Sigmoid colon (tissue), 7 donors: ENCODE measurements around the gene SOCS4. TPM values are rescaled to one million over a fixed set of nuclear protein-coding genes. Genes with fewer than 3 reads are reported as not detected.
A peak's percentile ranks its signal among the peaks of the same experiment; 100 is the strongest.
"Not testable (repeated sequence)": the region's sequence is repeated elsewhere in the genome, so short reads cannot be mapped to it uniquely, and the experiment has no call there.

Source experiments
- DNase-seq: peaks from one replicate; pipeline ENCODE4 v3.0.0-alpha.2; 2019
- H3K27ac ChIP-seq, 4 donors: fragments of 200-600 bp; sonication (generic); one replicate each; pipeline ENCODE4 v1.5.1; 2016 to 2019; ENCODE audit warnings: mild to moderate bottlenecking in 1 of 4
- H3K27me3 ChIP-seq, 3 donors: fragments of 200-600 bp; sonication (generic); one replicate each; pipeline ENCODE4 v1.5.1; 2019; ENCODE audit warnings: mild to moderate bottlenecking in 1 of 3
- H3K36me3 ChIP-seq, 4 donors: fragments of 200-600 bp; sonication (generic); one replicate each; pipeline ENCODE4 v1.5.1; 2016 to 2019
- H3K4me1 ChIP-seq, 4 donors: fragments of 200-600 bp; sonication (generic); one replicate each; pipeline ENCODE4 v1.5.1; 2017 to 2019
- H3K4me3 ChIP-seq, 4 donors: fragments of 200-600 bp; sonication (generic); one replicate each; pipeline ENCODE4 v1.5.1; 2017 to 2019; ENCODE audit warnings: mild to moderate bottlenecking in 2 of 4, moderate library complexity in 1 of 4
- H3K9me3 ChIP-seq, 4 donors: fragments of 200-600 bp in 3 of 4; sonication (generic) in 3 of 4; one replicate each; pipeline versions ENCODE4 v1.5.1 to v1.6.1; 2013 to 2019
- CTCF ChIP-seq, 4 experiments: fragments of 450-650 bp in 3 of 4; fragments of 200-600 bp in 1 of 4; IDR thresholded peaks; one replicate each; pipeline ENCODE4 v1.5.1; 2016 to 2019; ENCODE audit warnings: antibody characterized with exemption in 4 of 4, mild to moderate bottlenecking in 3 of 4, moderate library complexity in 2 of 4
- EP300 ChIP-seq, 4 donors: sonication (generic); formaldehyde crosslinking; IDR thresholded peaks; one replicate each; pipeline ENCODE4 v1.6.1; 2017; ENCODE audit warnings: antibody characterized with exemption in 4 of 4
- POLR2A ChIP-seq, 2 donors: fragments of 450-650 bp; IDR thresholded peaks; one replicate each; pipeline ENCODE4 v1.6.1; 2016; ENCODE audit warnings: antibody characterized with exemption in 2 of 2, mild to moderate bottlenecking in 2 of 2, moderate library complexity in 2 of 2
- POLR2AphosphoS5 ChIP-seq, 4 donors: sonication (generic); formaldehyde crosslinking; IDR thresholded peaks; one replicate each; pipeline ENCODE4 v1.6.1; 2017; ENCODE audit warnings: antibody characterized with exemption in 4 of 4
- WGBS, 2 donors: extraction: QIAGEN DNeasy Blood & Tissue Kit; methylation state at CpG; one replicate each; pipeline ENCODE4 v1.1.7; 2013; 5-methylcytosine and 5-hydroxymethylcytosine counted together
- intact Hi-C: fragments of 100-400 bp; cut with DNase I; formaldehyde crosslinking; loops from one replicate; pipeline ENCODE4 v1.15.1; 2023
- polyA plus RNA-seq, 3 donors: library from polyadenylated mRNA; stranded (reverse); fragments of 200-250 nt; gene quantifications; one replicate each; pipeline ENCODE4 v1.2.3, GENCODE V29; 2013
- total RNA-seq, 4 donors: library from RNA; depleted of rRNA; stranded (reverse); fragments of >200 nt; gene quantifications; one replicate each; pipeline ENCODE4 v1.1.0, GENCODE V29; 2016
- donor health status: healthy with polysubstance abuse.
- donor health status: Bipolar disorder and iron deficiency.
- donor health status: healthy.

The SOCS4 gene
- total and polyA plus RNA-seq, 7 donors = 5.4 to 28.5 (median 21.9) TPM

- peaks cover 0 to 32% (median 28%) of the 10 kb centered on the region in 4 donors for H3K4me1 ChIP-seq
- H3K27me3 ChIP-seq = no peaks in the 10 kb centered on the region
- intact Hi-C loops = no loop called here
- no peak for TF ChIP-seq EP300 (IDR thresholded peaks at IDR 0.05)
- TF ChIP-seq POLR2AphosphoS5 (IDR thresholded peaks at IDR 0.05) = no peak
- TF ChIP-seq CTCF (IDR thresholded peaks at IDR 0.05) = no peak
- TF ChIP-seq POLR2A (IDR thresholded peaks at IDR 0.05) = no peak
- no peak for DNase-seq
- H3K27ac ChIP-seq = peak overlapping the region in 1 of 4 donors; percentile 11
- H3K36me3 ChIP-seq = no peaks in the 10 kb centered on the region
- no peak overlapping the region for H3K4me3 ChIP-seq
- H3K9me3 ChIP-seq = no peaks in the 10 kb centered on the region
- 78 to 79% methylated on average over 2 of the region's 2 CpGs for WGBS, 2 donors
Observed at GRCh38 chr14:55073856-55074255, 46.8 kb downstream of the SOCS4 start.

GRCh38 chr14:55074662-55075061, 47.6 kb downstream of the SOCS4 start:
- TF ChIP-seq POLR2A (IDR thresholded peaks at IDR 0.05) = no peak
- no peak for TF ChIP-seq POLR2AphosphoS5 (IDR thresholded peaks at IDR 0.05)
- no peak for TF ChIP-seq CTCF (IDR thresholded peaks at IDR 0.05)
- TF ChIP-seq EP300 (IDR thresholded peaks at IDR 0.05) = no peak
- Histone ChIP-seq H3K36me3 (no peaks in the 10 kb centered on the region), H3K27ac (no peak overlapping the region), H3K4me3 (no peak overlapping the region), H3K4me1 (peaks cover 0 to 32% (median 28%) of the 10 kb centered on the region in 4 donors), H3K9me3 (no peaks in the 10 kb centered on the region), H3K27me3 (no peaks in the 10 kb centered on the region)
- no peak for DNase-seq
- WGBS, 2 donors = 21 to 49% methylated on average over 5 of the region's 5 CpGs
- intact Hi-C loops = no loop called here

- Histone ChIP-seq H3K9me3 (no peaks in the 10 kb centered on the region), H3K27me3 (no peaks in the 10 kb centered on the region), H3K4me3 (no peak overlapping the region), H3K4me1 (peaks cover 0 to 32% (median 28%) of the 10 kb centered on the region in 4 donors), H3K27ac (no peak overlapping the region), H3K36me3 (no peaks in the 10 kb centered on the region)
- intact Hi-C loops = no loop called here
- no peak for TF ChIP-seq EP300 (IDR thresholded peaks at IDR 0.05)
- no peak for TF ChIP-seq CTCF (IDR thresholded peaks at IDR 0.05)
- TF ChIP-seq POLR2A (IDR thresholded peaks at IDR 0.05) = no peak
- no peak for TF ChIP-seq POLR2AphosphoS5 (IDR thresholded peaks at IDR 0.05)
- WGBS, 2 donors = 91% methylated on average over 3 of the region's 3 CpGs
- no peak for DNase-seq
Observed at GRCh38 chr14:55075628-55076175, 48.7 kb downstream of the SOCS4 start.

GRCh38 chr14:55077170-55078151, 50.4 kb downstream of the SOCS4 start:
- Histone ChIP-seq H3K9me3 (no peaks in the 10 kb centered on the region), H3K36me3 (no peaks in the 10 kb centered on the region), H3K27ac (no peak overlapping the region), H3K27me3 (no peaks in the 10 kb centered on the region), H3K4me1 (peaks cover 0 to 17% (median 16%) of the 10 kb centered on the region in 4 donors), H3K4me3 (no peak overlapping the region)
- WGBS, 2 donors = 35 to 75% methylated on average over 17 of the region's 17 CpGs
- intact Hi-C loops = no loop called here
- TF ChIP-seq POLR2AphosphoS5 (IDR thresholded peaks at IDR 0.05) = no peak
- TF ChIP-seq POLR2A (IDR thresholded peaks at IDR 0.05) = no peak
- TF ChIP-seq EP300 (IDR thresholded peaks at IDR 0.05) = no peak
- no peak for TF ChIP-seq CTCF (IDR thresholded peaks at IDR 0.05)
- no peak for DNase-seq

GRCh38 chr14:55079961-55080360, 52.9 kb downstream of the SOCS4 start:
- WGBS, 2 donors = 86 to 89% methylated on average over 6 of the region's 6 CpGs
- H3K36me3 ChIP-seq, H3K27ac ChIP-seq, H3K27me3 ChIP-seq, intact Hi-C loops, DNase-seq, H3K4me1 ChIP-seq, H3K4me3 ChIP-seq, H3K9me3 ChIP-seq: not testable (repeated sequence)
